Measurements from ENCODE around the gene DOCK3. TPM values are rescaled to one million over a fixed set of nuclear protein-coding genes. Genes with fewer than 3 reads are reported as not detected.

The DOCK3 gene
- total RNA-seq, 1 experiment from 2014 or later = 8.3 TPM

DNA sequence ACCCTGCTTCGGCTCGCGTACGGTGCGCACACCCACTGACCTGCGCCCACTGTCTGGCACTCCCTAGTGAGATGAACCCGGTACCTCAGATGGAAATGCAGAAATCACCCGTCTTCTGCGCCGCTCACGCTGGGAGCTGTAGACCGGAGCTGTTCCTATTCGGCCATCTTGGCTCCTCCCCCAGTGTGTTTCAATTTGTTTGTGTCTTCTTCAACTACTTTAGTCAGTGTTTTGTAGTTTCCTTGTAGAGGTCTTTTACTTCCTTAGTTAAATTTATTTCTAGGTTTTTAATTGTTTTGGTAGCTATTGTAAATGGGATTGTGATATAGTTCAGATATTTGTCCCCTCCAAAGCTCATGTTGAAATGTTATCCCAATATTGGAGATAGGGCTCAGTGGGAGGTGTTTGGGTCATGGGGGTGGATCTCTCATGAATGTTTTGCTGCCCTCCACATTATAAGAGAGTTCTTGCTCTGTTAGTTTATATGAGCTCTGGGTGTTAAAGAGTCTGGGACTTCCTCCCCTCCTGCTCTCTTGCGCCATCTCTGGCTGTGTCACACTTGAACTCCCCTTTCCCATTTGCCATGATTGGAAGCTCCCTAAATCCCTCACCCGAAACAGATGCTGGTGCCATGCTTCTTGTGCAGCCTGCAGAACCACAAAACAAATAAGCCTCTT lies 304.4 kb downstream of the DOCK3 start:
- peaks cover 2 to 9% of the 10 kb centered on the region in 2 experiments; a peak in 2 of 5 replicates for H3K9me3 Mint-ChIP-seq
- H3K4me2 ChIP-seq (ENCODE audit: insufficient read depth, insufficient read length, low read length) = no peak overlapping the region

More for the DNA sequence above, 304.4 kb downstream of the DOCK3 start:
- Histone ChIP-seq H3K9me3 (ENCODE audit: control insufficient read depth, low read depth, low read length) (no peaks in the 10 kb centered on the region), H3K27ac (ENCODE audit: insufficient read length, low read depth, low read length) (no peak overlapping the region), H4K20me1 (ENCODE audit: control insufficient read depth, insufficient read depth, insufficient read length) (no peaks in the 10 kb centered on the region), H4K91ac (ENCODE audit: insufficient read length, low read depth, low read length) (no peak overlapping the region), H3K4me1 (ENCODE audit: insufficient read depth, low read length) (no peaks in the 10 kb centered on the region), H2AK5ac (ENCODE audit: insufficient read length, low read length) (no peak overlapping the region), H4K8ac (replicated peaks; ENCODE audit: insufficient read length, low read depth, low read length) (peak overlapping the region; percentile 98), H3K23me2 (ENCODE audit: insufficient read length, low read depth, low read length, poor library complexity, severe bottlenecking) (no peaks in the 10 kb centered on the region), H3T11ph (ENCODE audit: low read length) (no peak overlapping the region), H3K4ac (ENCODE audit: low read depth, low read length) (no peak overlapping the region; the same call in 1 of the 2 replicates), H3K9ac (ENCODE audit: extremely low read depth, insufficient read length, low read length) (peak overlapping the region; percentile 65), H2AFZ (ENCODE audit: low read length) (no peak overlapping the region), H3K23ac (ENCODE audit: insufficient read length, low read depth, low read length) (no peak overlapping the region), H2BK15ac (ENCODE audit: low read depth, low read length) (no peak overlapping the region), H2BK5ac (ENCODE audit: insufficient read length, low read length) (no peak overlapping the region), H2BK12ac (ENCODE audit: insufficient read length, low read depth, low read length) (no peak overlapping the region), H2BK20ac (ENCODE audit: low read depth, low read length, poor library complexity, severe bottlenecking) (no peak overlapping the region), H3K79me1 (ENCODE audit: insufficient read depth, low read depth, low read length, poor library complexity, severe bottlenecking) (no peaks in the 10 kb centered on the region), H4K5ac (ENCODE audit: insufficient read length, low read depth, low read length) (peak overlapping the region; percentile 97), H3K18ac (ENCODE audit: insufficient read length, low read depth, low read length) (peak overlapping the region; percentile 97), H3K79me2 (ENCODE audit: insufficient read depth, low read length) (no peaks in the 10 kb centered on the region), H3K14ac (ENCODE audit: insufficient read depth, low read length) (peak overlapping the region; percentile 88; the same call in 1 of the 2 replicates), H2BK120ac (ENCODE audit: low read depth, low read length, poor library complexity, severe bottlenecking) (no peak overlapping the region), H3K56ac (ENCODE audit: insufficient read length, low read depth, low read length) (no peak overlapping the region), H3K27me3 (ENCODE audit: insufficient read depth, low read length) (no peaks in the 10 kb centered on the region)
- no CpG with 5 or more reads among the region's 15 CpGs for WGBS (ENCODE audit: extremely low coverage, insufficient read length, low lambda C conversion rate)
- Mint-ChIP-seq H3K4me1 (peaks cover 21% of the 10 kb centered on the region in 2 experiments), H3K4me3 (peak overlapping the region; percentile 68 to 77), H3K27ac (peak overlapping the region; percentile 91 to 99 (median 96)), H3K27me3 (ENCODE audit: low read depth) (no peaks in the 10 kb centered on the region), H3K36me3 (ENCODE audit: insufficient read depth in 1 of 3, low read depth in 3 of 3) (peaks cover 5 to 11% (median 8%) of the 10 kb centered on the region in 3 experiments)
- TF ChIP-seq, protein P1, sequence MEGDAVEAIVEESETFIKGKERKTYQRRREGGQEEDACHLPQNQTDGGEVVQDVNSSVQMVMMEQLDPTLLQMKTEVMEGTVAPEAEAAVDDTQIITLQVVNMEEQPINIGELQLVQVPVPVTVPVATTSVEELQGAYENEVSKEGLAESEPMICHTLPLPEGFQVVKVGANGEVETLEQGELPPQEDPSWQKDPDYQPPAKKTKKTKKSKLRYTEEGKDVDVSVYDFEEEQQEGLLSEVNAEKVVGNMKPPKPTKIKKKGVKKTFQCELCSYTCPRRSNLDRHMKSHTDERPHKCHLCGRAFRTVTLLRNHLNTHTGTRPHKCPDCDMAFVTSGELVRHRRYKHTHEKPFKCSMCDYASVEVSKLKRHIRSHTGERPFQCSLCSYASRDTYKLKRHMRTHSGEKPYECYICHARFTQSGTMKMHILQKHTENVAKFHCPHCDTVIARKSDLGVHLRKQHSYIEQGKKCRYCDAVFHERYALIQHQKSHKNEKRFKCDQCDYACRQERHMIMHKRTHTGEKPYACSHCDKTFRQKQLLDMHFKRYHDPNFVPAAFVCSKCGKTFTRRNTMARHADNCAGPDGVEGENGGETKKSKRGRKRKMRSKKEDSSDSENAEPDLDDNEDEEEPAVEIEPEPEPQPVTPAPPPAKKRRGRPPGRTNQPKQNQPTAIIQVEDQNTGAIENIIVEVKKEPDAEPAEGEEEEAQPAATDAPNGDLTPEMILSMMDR (conservative IDR thresholded peaks at IDR 0.05) = peak; percentile 64
- peak; percentile 74 for DNase-seq

All from H9 (cell line).